ENCODE measurements around the gene APLP1.

APLP1 gene

DNA sequence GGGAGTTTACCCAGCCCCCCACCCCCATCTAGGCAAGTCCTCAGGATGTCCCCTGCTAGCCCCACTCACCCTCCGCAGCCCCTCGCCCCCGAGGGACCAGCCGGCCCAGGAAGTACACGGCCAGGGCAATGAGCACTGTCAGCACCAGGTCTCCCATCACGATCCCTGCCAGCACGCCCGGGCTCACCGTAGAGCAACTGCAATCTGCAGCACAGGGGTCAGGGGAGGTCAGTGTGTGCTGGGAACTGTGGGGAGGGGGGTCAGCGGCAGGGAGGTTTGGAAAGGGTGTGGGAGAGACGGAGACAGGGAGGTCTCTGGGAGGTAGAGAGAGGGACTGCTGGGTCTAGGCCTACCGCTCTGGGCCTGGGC lies 39.0 kb downstream of the APLP1 start:
- Histone ChIP-seq H3K27ac (ENCODE audit: low read length) (no peak overlapping the region), H4K20me1 (ENCODE audit: insufficient read depth, low read length) (no peaks in the 10 kb centered on the region), H3K9me3 (ENCODE audit: insufficient read depth, low read length, severe bottlenecking) (no peaks in the 10 kb centered on the region), H3K27me3 (ENCODE audit: insufficient read depth, low read length, poor library complexity) (no peaks in the 10 kb centered on the region), H3K4me3 (ENCODE audit: low read depth in 1 of 2, low read length in 2 of 2) (no peak overlapping the region), H3K4me1 (ENCODE audit: insufficient read depth, low read length) (peaks cover 29% of the 10 kb centered on the region), H2AFZ (ENCODE audit: low read depth, low read length) (no peak overlapping the region), H3K79me2 (ENCODE audit: insufficient read depth, low read length) (no peaks in the 10 kb centered on the region), H3K36me3 (ENCODE audit: insufficient read depth, low read length) (no peaks in the 10 kb centered on the region), H3K9ac (ENCODE audit: low read depth, low read length) (no peak overlapping the region), H3K4me2 (ENCODE audit: insufficient read depth, low read length) (no peak overlapping the region)
- DNase-seq, result no peak
- no peak for ATAC-seq (ENCODE audit: insufficient read depth, low read depth)
- no peak for TF ChIP-seq EZH2 (IDR thresholded peaks at IDR 0.05; ENCODE audit: borderline replicate concordance, low read depth, low read length, severe bottlenecking)
- TF ChIP-seq, protein P1, sequence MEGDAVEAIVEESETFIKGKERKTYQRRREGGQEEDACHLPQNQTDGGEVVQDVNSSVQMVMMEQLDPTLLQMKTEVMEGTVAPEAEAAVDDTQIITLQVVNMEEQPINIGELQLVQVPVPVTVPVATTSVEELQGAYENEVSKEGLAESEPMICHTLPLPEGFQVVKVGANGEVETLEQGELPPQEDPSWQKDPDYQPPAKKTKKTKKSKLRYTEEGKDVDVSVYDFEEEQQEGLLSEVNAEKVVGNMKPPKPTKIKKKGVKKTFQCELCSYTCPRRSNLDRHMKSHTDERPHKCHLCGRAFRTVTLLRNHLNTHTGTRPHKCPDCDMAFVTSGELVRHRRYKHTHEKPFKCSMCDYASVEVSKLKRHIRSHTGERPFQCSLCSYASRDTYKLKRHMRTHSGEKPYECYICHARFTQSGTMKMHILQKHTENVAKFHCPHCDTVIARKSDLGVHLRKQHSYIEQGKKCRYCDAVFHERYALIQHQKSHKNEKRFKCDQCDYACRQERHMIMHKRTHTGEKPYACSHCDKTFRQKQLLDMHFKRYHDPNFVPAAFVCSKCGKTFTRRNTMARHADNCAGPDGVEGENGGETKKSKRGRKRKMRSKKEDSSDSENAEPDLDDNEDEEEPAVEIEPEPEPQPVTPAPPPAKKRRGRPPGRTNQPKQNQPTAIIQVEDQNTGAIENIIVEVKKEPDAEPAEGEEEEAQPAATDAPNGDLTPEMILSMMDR (IDR thresholded peaks at IDR 0.05; ENCODE audit: borderline replicate concordance, extremely low read depth, low read length, poor library complexity, severe bottlenecking), result no peak

DNA sequence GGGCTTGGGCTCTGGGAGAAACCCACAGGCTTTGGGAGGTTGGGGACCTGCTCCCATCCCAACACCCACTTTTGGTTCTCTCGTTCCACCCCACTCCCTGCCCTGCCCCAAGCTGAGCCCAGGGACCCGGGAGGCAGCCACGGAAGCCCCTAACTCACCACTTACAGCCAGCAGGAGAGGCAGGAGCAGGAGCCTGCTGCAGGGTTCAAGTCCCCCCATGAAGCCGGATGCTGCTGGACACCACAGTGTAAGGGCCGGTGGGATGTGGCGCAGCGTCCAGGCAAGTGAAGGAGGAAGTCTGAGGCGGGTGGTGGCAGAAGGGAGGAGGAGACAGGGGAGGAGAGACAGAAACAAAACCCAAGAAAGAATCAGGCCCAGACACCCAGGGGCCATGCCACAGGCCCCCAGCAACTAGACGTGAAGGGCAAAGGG lies 39.7 kb downstream of the APLP1 start, which contains the start of gene TYROBP:
Gene TYROBP, minus strand, starts transcription at position 286 of the 432 bp plus-strand sequence. Its CDS starts 67 bp downstream, at position 219.
- Histone ChIP-seq H3K27me3 (ENCODE audit: insufficient read depth, low read length, poor library complexity) (no peaks in the 10 kb centered on the region), H3K9me3 (ENCODE audit: insufficient read depth, low read length, severe bottlenecking) (no peaks in the 10 kb centered on the region), H3K4me1 (ENCODE audit: insufficient read depth, low read length) (peaks cover 23% of the 10 kb centered on the region), H3K9ac (ENCODE audit: low read depth, low read length) (no peak within 1 kb of the TSS), H3K27ac (ENCODE audit: low read length) (no peak within 1 kb of the TSS), H3K4me3 (ENCODE audit: low read depth in 1 of 2, low read length in 2 of 2) (no peak within 1 kb of the TSS), H2AFZ (ENCODE audit: low read depth, low read length) (no peak within 1 kb of the TSS), H3K4me2 (ENCODE audit: insufficient read depth, low read length) (0 out of 2 replicates have a peak within 1 kb of the TSS, but pooled peaks have one; percentile 15), H4K20me1 (ENCODE audit: insufficient read depth, low read length) (no peaks in the 10 kb centered on the region), H3K79me2 (ENCODE audit: insufficient read depth, low read length) (no peaks in the 10 kb centered on the region), H3K36me3 (ENCODE audit: insufficient read depth, low read length) (no peaks in the 10 kb centered on the region)
- ATAC-seq (ENCODE audit: insufficient read depth, low read depth) (no peak), DNase-seq (no peak)
- TF ChIP-seq, protein P1 (IDR thresholded peaks at IDR 0.05; ENCODE audit: borderline replicate concordance, extremely low read depth, low read length, poor library complexity, severe bottlenecking), result no peak
- TF ChIP-seq EZH2 (IDR thresholded peaks at IDR 0.05; ENCODE audit: borderline replicate concordance, low read depth, low read length, severe bottlenecking), result no peak

DNA sequence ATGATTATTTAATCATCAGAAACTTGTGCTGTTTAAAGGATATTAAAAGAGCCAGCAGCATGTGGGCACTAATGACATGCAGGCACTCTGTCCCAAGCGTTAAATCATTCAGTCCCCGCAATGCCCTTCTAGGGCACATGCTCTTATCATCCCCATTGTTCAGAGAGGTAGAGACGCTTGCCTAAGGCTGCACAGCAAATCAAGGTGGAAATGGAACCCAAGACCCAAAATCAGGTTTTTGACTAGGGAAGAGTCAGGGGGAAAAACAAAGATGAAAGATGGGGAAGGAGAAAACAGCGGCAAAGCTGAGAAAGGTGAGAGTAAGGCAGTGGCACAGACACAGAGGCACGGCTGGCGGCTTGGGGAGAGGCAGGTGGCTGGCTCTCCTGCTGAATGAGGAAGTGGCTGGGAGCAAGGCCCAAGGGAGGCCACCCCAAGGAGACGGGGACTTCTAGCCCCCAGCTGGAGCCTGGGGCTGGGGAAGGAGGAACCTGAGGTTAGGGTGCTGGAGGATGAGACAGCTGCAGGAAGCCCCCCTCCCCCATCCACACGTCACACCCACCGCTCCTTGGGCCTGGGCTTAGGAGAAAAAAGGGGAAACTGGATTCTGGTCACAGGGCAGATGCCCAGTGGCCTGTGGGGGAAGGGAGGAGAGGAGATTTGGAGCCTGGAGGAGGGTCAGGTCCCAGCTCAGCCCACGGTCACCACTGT lies 40.8 kb downstream of the APLP1 start:
- no peaks in the 10 kb centered on the region for H4K20me1 ChIP-seq (ENCODE audit: insufficient read depth, low read length)
- no peaks in the 10 kb centered on the region for H3K27me3 ChIP-seq (ENCODE audit: insufficient read depth, low read length, poor library complexity)
- H3K4me3 ChIP-seq (ENCODE audit: low read depth in 1 of 2, low read length in 2 of 2), result no peak overlapping the region
- H3K27ac ChIP-seq (ENCODE audit: low read length), result no peak overlapping the region
- H3K79me2 ChIP-seq (ENCODE audit: insufficient read depth, low read length), result no peaks in the 10 kb centered on the region
- 0 out of 2 replicates have a peak overlapping the region, but pooled peaks have one; percentile 15 for H3K4me2 ChIP-seq (ENCODE audit: insufficient read depth, low read length)
- peak; percentile 73 for DNase-seq
- no peak overlapping the region for H2AFZ ChIP-seq (ENCODE audit: low read depth, low read length)
- ATAC-seq (ENCODE audit: insufficient read depth, low read depth), result peak; percentile 95
- H3K36me3 ChIP-seq (ENCODE audit: insufficient read depth, low read length), result no peaks in the 10 kb centered on the region
- peaks cover 12% of the 10 kb centered on the region for H3K4me1 ChIP-seq (ENCODE audit: insufficient read depth, low read length)
- TF ChIP-seq EZH2 (IDR thresholded peaks at IDR 0.05; ENCODE audit: borderline replicate concordance, low read depth, low read length, severe bottlenecking), result no peak
- TF ChIP-seq, protein P1 (IDR thresholded peaks at IDR 0.05; ENCODE audit: borderline replicate concordance, extremely low read depth, low read length, poor library complexity, severe bottlenecking), result no peak
- no peak overlapping the region for H3K9ac ChIP-seq (ENCODE audit: low read depth, low read length)
- no peaks in the 10 kb centered on the region for H3K9me3 ChIP-seq (ENCODE audit: insufficient read depth, low read length, severe bottlenecking)
